A549 (cell line): ENCODE results near the gene CTIF. TPM values are rescaled to one million over a fixed set of nuclear protein-coding genes. Genes with fewer than 3 reads are reported as not detected.

Experiments used
- ATAC-seq, 2 experiments: fragments of 200-7000 bp in 1 of 2; fragments of >200 bp in 1 of 2; cut with Nextera tagmentation in 1 of 2; cut with Tn5 transposase in 1 of 2; 3 replicates each; pipeline versions ENCODE4 v1.8.0 to v1.9.1; 2018 to 2020; ENCODE audit warnings: mild to moderate bottlenecking in 1 of 2, moderate library complexity in 1 of 2
- CTCF ChIA-PET: fragments of 300-600 bp; sonication (Branson Sonifier 250); formaldehyde crosslinking; extraction: SDS; loops from one replicate; lab custom pipeline; 2021; ENCODE audit warnings: antibody characterized with exemption, inconsistent platforms; lab: Yijun Ruan, JAX
- POLR2A ChIA-PET: fragments of 350-600 bp; formaldehyde crosslinking; extraction: SDS; loops from one replicate; lab custom pipeline; 2021; ENCODE audit warnings: antibody characterized with exemption, inconsistent platforms; lab: Yijun Ruan, JAX
- DNase-seq, 2 experiments: peaks; one replicate each; pipeline versions ENCODE4 v3.0.0 to v3.0.0-alpha.2; 2011 to 2016; ENCODE audit warnings: low read depth in 1 of 2, low spot score in 1 of 2
- FAIRE-seq: peaks from 2 replicates; lab custom pipeline; 2011; peaks lifted over from hg19 to GRCh38; lab: Jason Lieb, UNC
- H3K27ac ChIP-seq, 2 experiments: fragments of >200 bp; sonication (Bioruptor Twin); formaldehyde crosslinking; 3 replicates each; pipeline ENCODE4 v1.5.1; 2016 to 2017
- H3K4me1 ChIP-seq: fragments of >200 bp; sonication (Bioruptor Twin); formaldehyde crosslinking; 3 replicates; pipeline ENCODE4 v1.6.1; 2016
- H3K4me2 ChIP-seq: fragments of >200 bp; sonication (Bioruptor Twin); formaldehyde crosslinking; 3 replicates; pipeline ENCODE4 v1.6.1; 2016
- H3K4me3 ChIP-seq: fragments of >200 bp; sonication (Bioruptor Twin); formaldehyde crosslinking; 3 replicates; pipeline ENCODE4 v1.5.1; 2016
- H3K9me3 ChIP-seq: fragments of >200 bp; sonication (Bioruptor Twin); formaldehyde crosslinking; 3 replicates; pipeline ENCODE4 v1.6.1; 2016
- BHLHE40 ChIP-seq: IDR thresholded peaks from 2 replicates; pipeline ENCODE4 v1.6.1; 2012; ENCODE audit warnings: low read depth, low read length, inconsistent platforms
- CBX2 ChIP-seq: fragments of 200-600 bp; sonication (generic); IDR thresholded peaks from 2 replicates; pipeline ENCODE4 v1.6.1; 2016; ENCODE audit warnings: low read depth, mild to moderate bottlenecking, borderline replicate concordance
- CEBPB ChIP-seq, 2 experiments: fragments of >200 bp in 1 of 2; sonication (Bioruptor Twin) in 1 of 2; formaldehyde crosslinking in 1 of 2; IDR thresholded peaks; 2 replicates each; pipeline ENCODE4 v1.6.1; 2012 to 2016
- EHF ChIP-seq: fragments of 250-450 bp; sonication (Bioruptor Pico); IDR thresholded peaks from 2 replicates; pipeline ENCODE4 v1.5.0; 2020; ENCODE audit warnings: mild to moderate bottlenecking
- EHMT2 ChIP-seq: fragments of 200-600 bp; sonication (generic); IDR thresholded peaks from 2 replicates; pipeline ENCODE4 v1.6.1; 2016; ENCODE audit warnings: antibody characterized with exemption, low read depth, mild to moderate bottlenecking, moderate library complexity
- EP300 ChIP-seq, 2 experiments: fragments of >200 bp; sonication (Bioruptor Twin); formaldehyde crosslinking; IDR thresholded peaks; 2 replicates in 1 of 2; 3 replicates in 1 of 2; pipeline ENCODE4 v1.6.1; 2016 to 2017
- FOSL2 ChIP-seq, 2 experiments: fragments of 450-650 bp in 1 of 2; fragments of >200 bp in 1 of 2; sonication (Bioruptor Twin) in 1 of 2; formaldehyde crosslinking; IDR thresholded peaks; 2 replicates each; pipeline versions ENCODE4 v1.5.0 to v1.6.1; 2016 to 2020; ENCODE audit warnings: mild to moderate bottlenecking in 1 of 2, moderate library complexity in 1 of 2
- HOXB13 ChIP-seq: fragments of 250-450 bp; sonication (Bioruptor Pico); IDR thresholded peaks from 2 replicates; pipeline ENCODE4 v1.5.0; 2020; ENCODE audit warnings: low read depth, mild to moderate bottlenecking, moderate library complexity
- JUNB ChIP-seq: fragments of >200 bp; sonication (Bioruptor Twin); formaldehyde crosslinking; IDR thresholded peaks from 2 replicates; pipeline ENCODE4 v1.6.1; 2016
- KDM1A ChIP-seq: fragments of 200-600 bp; sonication (generic); IDR thresholded peaks from 2 replicates; pipeline ENCODE4 v1.6.1; 2016; ENCODE audit warnings: low read depth, mild to moderate bottlenecking
- KDM5A ChIP-seq: fragments of 200-600 bp; sonication (generic); IDR thresholded peaks from 2 replicates; pipeline ENCODE4 v1.6.1; 2016; ENCODE audit warnings: antibody characterized with exemption, mild to moderate bottlenecking
- MAZ ChIP-seq: fragments of 150-350 bp; IDR thresholded peaks from 2 replicates; pipeline ENCODE4 v1.6.1; 2014; ENCODE audit warnings: antibody characterized with exemption, low read depth, low read length, borderline replicate concordance
- POLR2AphosphoS2 ChIP-seq: conservative IDR thresholded peaks from 2 replicates; pipeline ENCODE4 v1.6.1; 2012; ENCODE audit warnings: low read length, improper control_type of control experiment, inconsistent platforms
- RCOR1 ChIP-seq: fragments of 150-350 bp; IDR thresholded peaks from 2 replicates; pipeline ENCODE4 v1.6.1; 2014; ENCODE audit warnings: antibody characterized with exemption, low read length, low read depth
- RFX5 ChIP-seq: fragments of 450-650 bp; IDR thresholded peaks from 2 replicates; pipeline ENCODE4 v1.7.1; 2014; ENCODE audit warnings: antibody characterized with exemption, mild to moderate bottlenecking, moderate library complexity
- ZC3H11A ChIP-seq: fragments of 450-650 bp; IDR thresholded peaks from 2 replicates; pipeline ENCODE4 v1.6.1; 2014; ENCODE audit warnings: antibody characterized with exemption, mild to moderate bottlenecking
- ZNF302 ChIP-seq: fragments of 250-450 bp; sonication (Bioruptor Pico); IDR thresholded peaks from 2 replicates; pipeline ENCODE4 v1.9.0; 2021; ENCODE audit warnings: inconsistent platforms, mild to moderate bottlenecking, moderate library complexity
- ZSCAN20 ChIP-seq: fragments of 250-450 bp; sonication (Bioruptor Pico); IDR thresholded peaks from 2 replicates; pipeline ENCODE4 v1.8.0; 2022; ENCODE audit warnings: mild to moderate bottlenecking, moderate library complexity
- WGBS: methylation state at CpG from one replicate; pipeline ENCODE4 v1.1.6; 2017; ENCODE audit errors: missing lambda C conversion rate; 5-methylcytosine and 5-hydroxymethylcytosine counted together
- polyA plus RNA-seq, 4 experiments: library from polyadenylated mRNA; depleted of rRNA in 3 of 4; stranded (reverse); fragments of >200 nt; fragmentation: RNase III in 1 of 4; extraction: RNeasy Plus Mini Kit Qiagen cat#74134 plus additional on column Dnase treatment in 1 of 4; gene quantifications; 2 replicates in 3 of 4; 3 replicates in 1 of 4; pipeline ENCODE4 v1.2.3, GENCODE V29; 2011 to 2017
- TF ChIP-seq, protein P1 (sequence below): fragments of 250-450 bp; sonication (Bioruptor Pico); IDR thresholded peaks from 2 replicates; pipeline ENCODE4 v1.5.0; 2021; ENCODE audit warnings: mild to moderate bottlenecking, moderate library complexity, borderline replicate concordance
- TF ChIP-seq, protein P2 (sequence below): fragments of 450-650 bp; IDR thresholded peaks from 2 replicates; pipeline ENCODE4 v1.6.1; 2014; ENCODE audit warnings: antibody characterized with exemption
- TF ChIP-seq, protein P3 (sequence below): IDR thresholded peaks from 2 replicates; pipeline ENCODE4 v1.6.1; 2012

CTIF gene
- polyA plus RNA-seq, 2 of the 4 experiments (the other 2 are of a cell fraction): 17.0 to 24.7 TPM

DNA sequence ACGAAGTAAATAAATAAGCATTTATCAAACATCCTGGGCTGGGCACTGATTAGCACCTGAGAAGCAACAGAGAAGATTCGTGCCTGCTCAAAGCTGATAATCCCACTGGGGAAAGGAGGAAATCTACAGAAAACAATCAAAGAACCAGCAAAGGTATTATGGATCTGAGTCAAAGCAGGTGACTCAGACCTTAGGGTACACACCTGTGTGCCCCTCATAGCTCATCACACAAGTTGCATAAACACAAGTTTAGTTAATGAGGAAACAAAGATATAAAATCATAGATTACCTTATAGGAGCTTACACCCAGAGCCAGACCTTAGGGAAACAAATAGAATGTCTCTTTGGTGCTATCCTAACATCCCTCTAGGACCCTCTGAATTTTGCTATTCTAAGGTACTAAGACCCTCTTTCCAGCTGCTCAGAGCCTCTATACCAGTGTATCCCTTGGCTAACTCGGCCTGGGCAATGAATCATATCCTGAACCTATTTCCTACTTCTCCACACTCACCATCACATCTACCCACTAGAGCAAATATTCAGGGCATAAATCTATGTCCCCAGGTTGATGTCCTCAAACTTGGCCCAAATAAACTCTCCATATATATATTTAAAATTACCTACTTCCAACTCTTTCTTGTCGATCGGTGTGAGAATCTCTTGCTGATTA lies 19.3 kb upstream of the CTIF start:
- H3K4me2 ChIP-seq: no peak overlapping the region
- ChIA-PET CTCF (interaction anchor here (0.6 kb wide), 1 partner anchor 13 kb away, joined by 3 read pairs; no protein-coding TSS in a partner anchor), POLR2A (no interaction called here)
- H3K4me1 ChIP-seq: no peaks in the 10 kb centered on the region
- DNase-seq (no peak), ATAC-seq (no peak), FAIRE-seq (no peak)
- H3K27ac ChIP-seq: no peak overlapping the region
- no peak overlapping the region for H3K4me3 ChIP-seq
- no peak for TF ChIP-seq KDM5A
- no peak for TF ChIP-seq FOSL2 (IDR thresholded peaks at IDR 0.05)
- TF ChIP-seq FOSL2 (CRISPR knock-in tag; IDR thresholded peaks at IDR 0.05): no peak
- no peak for TF ChIP-seq ZC3H11A
- no peak for TF ChIP-seq CBX2
- TF ChIP-seq EHF: no peak
- TF ChIP-seq KDM1A: no peak
- no peak for TF ChIP-seq EP300 (IDR thresholded peaks at IDR 0.05)
- no peak for TF ChIP-seq HOXB13 (CRISPR knock-in tag)
- TF ChIP-seq, protein P1, sequence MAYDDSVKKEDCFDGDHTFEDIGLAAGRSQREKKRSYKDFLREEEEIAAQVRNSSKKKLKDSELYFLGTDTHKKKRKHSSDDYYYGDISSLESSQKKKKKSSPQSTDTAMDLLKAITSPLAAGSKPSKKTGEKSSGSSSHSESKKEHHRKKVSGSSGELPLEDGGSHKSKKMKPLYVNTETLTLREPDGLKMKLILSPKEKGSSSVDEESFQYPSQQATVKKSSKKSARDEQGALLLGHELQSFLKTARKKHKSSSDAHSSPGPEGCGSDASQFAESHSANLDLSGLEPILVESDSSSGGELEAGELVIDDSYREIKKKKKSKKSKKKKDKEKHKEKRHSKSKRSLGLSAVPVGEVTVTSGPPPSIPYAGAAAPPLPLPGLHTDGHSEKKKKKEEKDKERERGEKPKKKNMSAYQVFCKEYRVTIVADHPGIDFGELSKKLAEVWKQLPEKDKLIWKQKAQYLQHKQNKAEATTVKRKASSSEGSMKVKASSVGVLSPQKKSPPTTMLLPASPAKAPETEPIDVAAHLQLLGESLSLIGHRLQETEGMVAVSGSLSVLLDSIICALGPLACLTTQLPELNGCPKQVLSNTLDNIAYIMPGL (CRISPR knock-in tag): no peak
- 54% methylated on average over 5 of the region's 5 CpGs for WGBS
- H3K9me3 ChIP-seq: no peaks in the 10 kb centered on the region

DNA sequence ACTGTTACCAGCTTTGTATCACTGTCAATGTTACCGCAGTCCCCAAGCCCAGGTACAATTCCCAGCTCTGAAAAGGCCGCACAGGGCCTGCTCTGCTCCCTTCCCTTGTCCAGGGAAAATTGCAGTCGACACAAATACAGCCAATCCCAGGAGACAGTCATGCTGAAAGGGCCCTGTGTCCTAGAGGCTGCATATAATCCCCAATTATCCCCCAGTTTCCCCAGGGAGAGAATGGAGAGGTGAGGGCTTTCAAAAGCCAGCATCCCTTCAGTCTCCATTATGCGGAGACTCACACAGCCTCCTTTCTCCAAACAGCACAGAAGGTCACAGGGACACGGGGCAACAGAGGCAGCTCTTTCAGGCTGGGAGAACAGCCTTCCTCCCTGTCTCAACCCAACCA lies 17.1 kb upstream of the CTIF start:
- no peak overlapping the region for H3K4me2 ChIP-seq
- FAIRE-seq (no peak), DNase-seq (no peak), ATAC-seq (no peak)
- no peaks in the 10 kb centered on the region for H3K4me1 ChIP-seq
- no peak for TF ChIP-seq RCOR1
- no peak for TF ChIP-seq BHLHE40
- TF ChIP-seq ZNF302 (CRISPR knock-in tag): no peak
- TF ChIP-seq ZSCAN20 (CRISPR knock-in tag): no peak
- TF ChIP-seq, protein P2, sequence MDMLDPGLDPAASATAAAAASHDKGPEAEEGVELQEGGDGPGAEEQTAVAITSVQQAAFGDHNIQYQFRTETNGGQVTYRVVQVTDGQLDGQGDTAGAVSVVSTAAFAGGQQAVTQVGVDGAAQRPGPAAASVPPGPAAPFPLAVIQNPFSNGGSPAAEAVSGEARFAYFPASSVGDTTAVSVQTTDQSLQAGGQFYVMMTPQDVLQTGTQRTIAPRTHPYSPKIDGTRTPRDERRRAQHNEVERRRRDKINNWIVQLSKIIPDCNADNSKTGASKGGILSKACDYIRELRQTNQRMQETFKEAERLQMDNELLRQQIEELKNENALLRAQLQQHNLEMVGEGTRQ: no peak
- TF ChIP-seq POLR2AphosphoS2: no peak
- TF ChIP-seq, protein P3, sequence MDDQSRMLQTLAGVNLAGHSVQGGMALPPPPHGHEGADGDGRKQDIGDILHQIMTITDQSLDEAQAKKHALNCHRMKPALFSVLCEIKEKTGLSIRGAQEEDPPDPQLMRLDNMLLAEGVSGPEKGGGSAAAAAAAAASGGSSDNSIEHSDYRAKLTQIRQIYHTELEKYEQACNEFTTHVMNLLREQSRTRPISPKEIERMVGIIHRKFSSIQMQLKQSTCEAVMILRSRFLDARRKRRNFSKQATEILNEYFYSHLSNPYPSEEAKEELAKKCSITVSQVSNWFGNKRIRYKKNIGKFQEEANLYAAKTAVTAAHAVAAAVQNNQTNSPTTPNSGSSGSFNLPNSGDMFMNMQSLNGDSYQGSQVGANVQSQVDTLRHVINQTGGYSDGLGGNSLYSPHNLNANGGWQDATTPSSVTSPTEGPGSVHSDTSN: no peak
- TF ChIP-seq EHMT2: no peak
- TF ChIP-seq MAZ: no peak
- no peak for TF ChIP-seq RFX5
- TF ChIP-seq, protein P1 (CRISPR knock-in tag): no peak
- no peak for TF ChIP-seq CEBPB (IDR thresholded peaks at IDR 0.05)
- TF ChIP-seq JUNB: no peak
- TF ChIP-seq, all 56 proteins: peak for 0
- POLR2A ChIA-PET: no interaction called here
- H3K27ac ChIP-seq: no peak overlapping the region
- 67% methylated on average over 4 of the region's 5 CpGs for WGBS
- no peaks in the 10 kb centered on the region for H3K9me3 ChIP-seq
- CTCF ChIA-PET: interaction anchor here (0.9 to 2.7 kb wide), 3 partner anchors 14 to 46 kb away, joined by 3 to 8 read pairs (median 3); no protein-coding TSS in a partner anchor
- H3K4me3 ChIP-seq: no peak overlapping the region
